Neural cell (in vitro differentiated cells): ENCODE data around the gene ZIC4. TPM values are rescaled to one million over a fixed set of nuclear protein-coding genes. Genes with fewer than 3 reads are reported as not detected.

ENCODE experiments used
- H2AFZ ChIP-seq: fragments of 200-600, 300-800 bp; sonication (generic), shearing (Covaris generic); 2 replicates; pipeline ENCODE4 v1.6.0; 2014; ENCODE audit warnings: low read depth, mild to moderate bottlenecking, antibody characterized with exemption, low read length, moderate library complexity
- H3F3A ChIP-seq: fragments of 200-600 bp; shearing (Covaris generic); 2 replicates; pipeline ENCODE4 v1.6.1; 2016; ENCODE audit warnings: mild to moderate bottlenecking, moderate library complexity, mixed read lengths, antibody characterized with exemption, low read length; ENCODE audit not compliant: insufficient read depth, poor library complexity, severe bottlenecking
- H3K27ac ChIP-seq: fragments of 200-600, 300-800 bp; sonication (generic), shearing (Covaris generic); 2 replicates; pipeline ENCODE4 v1.5.1; 2014; ENCODE audit warnings: mild to moderate bottlenecking, low read length, moderate library complexity
- H3K27me3 ChIP-seq: fragments of 300-800, 200-600 bp; sonication (generic), shearing (Covaris generic); 2 replicates; pipeline ENCODE4 v1.6.0; 2014; ENCODE audit warnings: mild to moderate bottlenecking, low read depth, low read length, moderate library complexity; ENCODE audit not compliant: insufficient read depth
- H3K36me3 ChIP-seq: fragments of 300-800, 200-600 bp; sonication (generic), shearing (Covaris generic); 2 replicates; pipeline ENCODE4 v1.5.1; 2014; ENCODE audit warnings: mild to moderate bottlenecking, antibody characterized with exemption, low read length, moderate library complexity; ENCODE audit not compliant: insufficient read depth
- H3K4me2 ChIP-seq: fragments of 300-800, 200-600 bp; sonication (generic), shearing (Covaris generic); 2 replicates; pipeline ENCODE4 v1.6.0; 2014; ENCODE audit warnings: mild to moderate bottlenecking, low read length
- H3K4me3 ChIP-seq: fragments of 300-800, 200-600 bp; sonication (generic), shearing (Covaris generic); 2 replicates; pipeline ENCODE4 v1.5.1; 2014; ENCODE audit warnings: mild to moderate bottlenecking, low read length, moderate library complexity
- H3K79me2 ChIP-seq: fragments of 200-600 bp; shearing (Covaris generic); replicated peaks from 2 replicates; pipeline ENCODE4 v1.6.0; 2014; ENCODE audit warnings: mild to moderate bottlenecking, low read length, moderate library complexity; ENCODE audit not compliant: insufficient read depth
- H3K9ac ChIP-seq: fragments of 300-800, 200-600 bp; sonication (generic), shearing (Covaris generic); 2 replicates; pipeline ENCODE4 v1.6.1; 2016; ENCODE audit warnings: mild to moderate bottlenecking, low read length, mixed read lengths
- H3K9me2 ChIP-seq: fragments of 200-600 bp; shearing (Covaris generic); 2 replicates; pipeline ENCODE4 v1.6.1; 2016; ENCODE audit warnings: mild to moderate bottlenecking, low read length, mixed read lengths; ENCODE audit not compliant: insufficient read depth
- H3K9me3 ChIP-seq: fragments of 200-600, 300-800 bp; sonication (generic), shearing (Covaris generic); 2 replicates; pipeline ENCODE4 v1.6.1; 2016; ENCODE audit warnings: mild to moderate bottlenecking, mixed run types, low read length, moderate library complexity, mixed read lengths
- H4K20me1 ChIP-seq: fragments of 200-600 bp; shearing (Covaris generic); 2 replicates; pipeline ENCODE4 v1.6.1; 2016; ENCODE audit warnings: mild to moderate bottlenecking, mixed run types; ENCODE audit not compliant: insufficient read depth
- EP300 ChIP-seq: fragments of 450-650 bp; conservative IDR thresholded peaks from 2 replicates; pipeline ENCODE4 v1.6.1; 2014; ENCODE audit warnings: antibody characterized with exemption, mild to moderate bottlenecking, moderate library complexity; ENCODE audit not compliant: poor library complexity, severe bottlenecking
- EZH2 ChIP-seq: fragments of 200-600, 300-800 bp; shearing (Covaris generic), sonication (generic); IDR thresholded peaks from 2 replicates; pipeline ENCODE4 v1.6.1; 2014; ENCODE audit warnings: antibody characterized with exemption, low read length, borderline replicate concordance, mild to moderate bottlenecking; ENCODE audit not compliant: insufficient read depth, poor library complexity, severe bottlenecking
- MXI1 ChIP-seq: fragments of 450-650 bp; conservative IDR thresholded peaks from 2 replicates; pipeline ENCODE4 v1.6.1; 2014; ENCODE audit warnings: antibody characterized with exemption, mild to moderate bottlenecking; ENCODE audit not compliant: poor library complexity, severe bottlenecking
- POLR2AphosphoS5 ChIP-seq: IDR thresholded peaks from 2 replicates; pipeline ENCODE4 v1.6.1; 2012
- RAD21 ChIP-seq: fragments of 450-650 bp; conservative IDR thresholded peaks from 2 replicates; pipeline ENCODE4 v1.6.1; 2014; ENCODE audit warnings: antibody characterized with exemption, mild to moderate bottlenecking, moderate library complexity
- SMC3 ChIP-seq: fragments of 450-650 bp; conservative IDR thresholded peaks from 2 replicates; pipeline ENCODE4 v1.6.1; 2014; ENCODE audit warnings: antibody characterized with exemption, mild to moderate bottlenecking, moderate library complexity; ENCODE audit not compliant: poor library complexity
- TAF1 ChIP-seq: IDR thresholded peaks from 2 replicates; pipeline ENCODE4 v1.6.1; 2012; ENCODE audit warnings: low read depth
- polyA plus RNA-seq: library from polyadenylated mRNA; depleted of rRNA; stranded (reverse); fragments of >200 nt; gene quantifications from 2 replicates; pipeline ENCODE4 v1.2.3, GENCODE V29; 2014
- TF ChIP-seq, protein P1 (sequence below): fragments of 450-650 bp; IDR thresholded peaks from 2 replicates; pipeline ENCODE4 v1.5.1; 2014; ENCODE audit warnings: antibody characterized with exemption, mild to moderate bottlenecking, moderate library complexity; ENCODE audit not compliant: poor library complexity, severe bottlenecking
- TF ChIP-seq, protein P2 (sequence below): IDR thresholded peaks from 2 replicates; pipeline ENCODE4 v1.6.1; 2012; ENCODE audit warnings: borderline replicate concordance

The ZIC4 gene
- polyA plus RNA-seq, 1 donor from 2014 or later: 8.6 TPM

DNA sequence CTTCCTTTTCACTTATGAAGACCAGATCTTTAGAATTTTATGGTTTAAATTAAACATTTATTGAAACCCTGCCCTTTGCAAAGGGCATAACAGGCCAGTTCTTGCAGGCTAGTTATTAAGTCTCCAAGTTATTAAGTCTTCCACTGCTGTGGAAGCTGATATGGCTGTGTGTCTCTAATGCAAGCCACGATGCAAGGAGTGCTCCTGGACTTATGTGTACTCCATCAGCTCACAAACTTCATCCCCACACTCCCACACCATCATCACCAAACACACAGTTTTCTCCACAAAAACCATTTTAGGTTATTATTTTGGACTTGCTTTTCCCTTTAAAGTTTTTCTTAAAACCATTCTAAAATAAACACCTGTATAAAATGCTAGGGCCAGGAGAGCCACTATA, 62.4 kb downstream of the ZIC4 start:
- Histone ChIP-seq H3K27me3 (no peaks in the 10 kb centered on the region), H2AFZ (no peak overlapping the region), H3K79me2 (no peaks in the 10 kb centered on the region), H3K27ac (no peak overlapping the region), H3K4me2 (no peak overlapping the region), H3K36me3 (no peaks in the 10 kb centered on the region), H3K4me3 (no peak overlapping the region), H3K9ac (no peak overlapping the region), H4K20me1 (no peaks in the 10 kb centered on the region), H3K9me3 (no peaks in the 10 kb centered on the region), H3F3A (no peaks in the 10 kb centered on the region), H3K9me2 (no peaks in the 10 kb centered on the region)
- TF ChIP-seq POLR2AphosphoS5 (no peak), EZH2 (no peak), TAF1 (no peak), SMC3 (no peak), MXI1 (no peak), EP300 (no peak), RAD21 (no peak)
- TF ChIP-seq, protein P1, sequence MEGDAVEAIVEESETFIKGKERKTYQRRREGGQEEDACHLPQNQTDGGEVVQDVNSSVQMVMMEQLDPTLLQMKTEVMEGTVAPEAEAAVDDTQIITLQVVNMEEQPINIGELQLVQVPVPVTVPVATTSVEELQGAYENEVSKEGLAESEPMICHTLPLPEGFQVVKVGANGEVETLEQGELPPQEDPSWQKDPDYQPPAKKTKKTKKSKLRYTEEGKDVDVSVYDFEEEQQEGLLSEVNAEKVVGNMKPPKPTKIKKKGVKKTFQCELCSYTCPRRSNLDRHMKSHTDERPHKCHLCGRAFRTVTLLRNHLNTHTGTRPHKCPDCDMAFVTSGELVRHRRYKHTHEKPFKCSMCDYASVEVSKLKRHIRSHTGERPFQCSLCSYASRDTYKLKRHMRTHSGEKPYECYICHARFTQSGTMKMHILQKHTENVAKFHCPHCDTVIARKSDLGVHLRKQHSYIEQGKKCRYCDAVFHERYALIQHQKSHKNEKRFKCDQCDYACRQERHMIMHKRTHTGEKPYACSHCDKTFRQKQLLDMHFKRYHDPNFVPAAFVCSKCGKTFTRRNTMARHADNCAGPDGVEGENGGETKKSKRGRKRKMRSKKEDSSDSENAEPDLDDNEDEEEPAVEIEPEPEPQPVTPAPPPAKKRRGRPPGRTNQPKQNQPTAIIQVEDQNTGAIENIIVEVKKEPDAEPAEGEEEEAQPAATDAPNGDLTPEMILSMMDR: no peak
- TF ChIP-seq, protein P2, sequence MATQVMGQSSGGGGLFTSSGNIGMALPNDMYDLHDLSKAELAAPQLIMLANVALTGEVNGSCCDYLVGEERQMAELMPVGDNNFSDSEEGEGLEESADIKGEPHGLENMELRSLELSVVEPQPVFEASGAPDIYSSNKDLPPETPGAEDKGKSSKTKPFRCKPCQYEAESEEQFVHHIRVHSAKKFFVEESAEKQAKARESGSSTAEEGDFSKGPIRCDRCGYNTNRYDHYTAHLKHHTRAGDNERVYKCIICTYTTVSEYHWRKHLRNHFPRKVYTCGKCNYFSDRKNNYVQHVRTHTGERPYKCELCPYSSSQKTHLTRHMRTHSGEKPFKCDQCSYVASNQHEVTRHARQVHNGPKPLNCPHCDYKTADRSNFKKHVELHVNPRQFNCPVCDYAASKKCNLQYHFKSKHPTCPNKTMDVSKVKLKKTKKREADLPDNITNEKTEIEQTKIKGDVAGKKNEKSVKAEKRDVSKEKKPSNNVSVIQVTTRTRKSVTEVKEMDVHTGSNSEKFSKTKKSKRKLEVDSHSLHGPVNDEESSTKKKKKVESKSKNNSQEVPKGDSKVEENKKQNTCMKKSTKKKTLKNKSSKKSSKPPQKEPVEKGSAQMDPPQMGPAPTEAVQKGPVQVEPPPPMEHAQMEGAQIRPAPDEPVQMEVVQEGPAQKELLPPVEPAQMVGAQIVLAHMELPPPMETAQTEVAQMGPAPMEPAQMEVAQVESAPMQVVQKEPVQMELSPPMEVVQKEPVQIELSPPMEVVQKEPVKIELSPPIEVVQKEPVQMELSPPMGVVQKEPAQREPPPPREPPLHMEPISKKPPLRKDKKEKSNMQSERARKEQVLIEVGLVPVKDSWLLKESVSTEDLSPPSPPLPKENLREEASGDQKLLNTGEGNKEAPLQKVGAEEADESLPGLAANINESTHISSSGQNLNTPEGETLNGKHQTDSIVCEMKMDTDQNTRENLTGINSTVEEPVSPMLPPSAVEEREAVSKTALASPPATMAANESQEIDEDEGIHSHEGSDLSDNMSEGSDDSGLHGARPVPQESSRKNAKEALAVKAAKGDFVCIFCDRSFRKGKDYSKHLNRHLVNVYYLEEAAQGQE: no peak

DNA sequence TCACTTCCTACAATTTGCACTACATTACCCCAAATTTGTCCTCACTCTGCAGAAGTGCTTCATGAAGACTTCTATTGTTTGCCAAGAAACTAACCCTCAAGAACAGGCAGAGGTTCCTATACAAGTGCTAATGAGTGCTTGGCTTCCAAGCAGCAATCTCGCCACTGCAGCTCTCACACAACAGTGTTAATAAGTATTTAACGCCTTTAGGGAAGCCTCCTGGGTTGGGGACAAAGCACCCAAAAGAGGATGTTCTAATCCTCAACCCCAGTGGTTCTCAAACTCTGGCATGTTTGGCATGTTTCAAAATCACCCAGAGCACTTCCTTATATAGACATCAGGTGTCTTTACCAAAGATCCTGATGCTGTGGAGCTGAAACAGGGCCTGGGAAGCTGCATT, 64.6 kb downstream of the ZIC4 start:
- Histone ChIP-seq H3K27ac (no peak overlapping the region), H3K36me3 (no peaks in the 10 kb centered on the region), H3K4me3 (no peak overlapping the region), H3K27me3 (no peaks in the 10 kb centered on the region), H3K9me3 (no peaks in the 10 kb centered on the region), H3K4me2 (no peak overlapping the region), H3K9me2 (no peaks in the 10 kb centered on the region), H3K9ac (no peak overlapping the region), H3K79me2 (no peaks in the 10 kb centered on the region), H4K20me1 (no peaks in the 10 kb centered on the region), H3F3A (no peaks in the 10 kb centered on the region), H2AFZ (no peak overlapping the region)
- TF ChIP-seq EP300 (no peak), SMC3 (no peak), POLR2AphosphoS5 (no peak), RAD21 (no peak), EZH2 (no peak), MXI1 (no peak), TAF1 (no peak)
- TF ChIP-seq, protein P1: no peak
- TF ChIP-seq, protein P2: no peak
